Stimulated activated CD8-positive, alpha-beta memory T cell treated with anti-CD3 and anti-CD28 coated beads, Interleukin-7, amount 100 ng/mL, for 1 hour (primary cell): ENCODE data around the gene TIMM22.
"Not testable (repeated sequence)": the region's sequence is repeated elsewhere in the genome, so short reads cannot be mapped to it uniquely, and the experiment has no call there.

ENCODE experiments used
- DNase-seq, 2 donors: peaks; one replicate each; pipeline ENCODE4 v3.0.0-alpha.2; 2020; ENCODE audit warnings: low read depth in 2 of 2

TIMM22 gene

GRCh38 chr17:1038459-1039122 is 41.7 kb downstream of the TIMM22 start:
- no peak for DNase-seq

- no peak for DNase-seq
Measured at GRCh38 chr17:1039123-1039507, 42.2 kb downstream of the TIMM22 start.

GRCh38 chr17:1039511-1040215 is 42.7 kb downstream of the TIMM22 start:
- no peak for DNase-seq

- no peak for DNase-seq
Measured at GRCh38 chr17:1040216-1040600, 43.3 kb downstream of the TIMM22 start.

GRCh38 chr17:1041746-1042145 is 44.8 kb downstream of the TIMM22 start:
- no peak for DNase-seq

GRCh38 chr17:1042486-1042885 is 45.6 kb downstream of the TIMM22 start:
- DNase-seq, result no peak

GRCh38 chr17:1043601-1044251 is 46.8 kb downstream of the TIMM22 start:
- no peak for DNase-seq

- not testable (repeated sequence) for DNase-seq
Measured at GRCh38 chr17:1044387-1045009, 47.6 kb downstream of the TIMM22 start.

GRCh38 chr17:1045456-1045855 is 48.5 kb downstream of the TIMM22 start:
- no peak for DNase-seq

- no peak for DNase-seq
Measured at GRCh38 chr17:1047177-1047878, 50.4 kb downstream of the TIMM22 start.

- no peak for DNase-seq
Measured at GRCh38 chr17:1047879-1048470, 51.0 kb downstream of the TIMM22 start.

- not testable (repeated sequence) for DNase-seq
Measured at GRCh38 chr17:1048516-1049115, 51.7 kb downstream of the TIMM22 start.

GRCh38 chr17:1049446-1050225 is 52.7 kb downstream of the TIMM22 start:
- DNase-seq, result no peak

GRCh38 chr17:1050246-1050995 is 53.5 kb downstream of the TIMM22 start:
- DNase-seq, result no peak

GRCh38 chr17:1050996-1051925 is 54.3 kb downstream of the TIMM22 start:
- DNase-seq, result no peak
